ENCODE results near the gene PRXL2A. TPM values are rescaled to one million over a fixed set of nuclear protein-coding genes. Genes with fewer than 3 reads are reported as not detected.

The PRXL2A gene
- total and polyA plus RNA-seq, 2 of the 4 experiments (the other 2 are of a cell fraction): 0.90 to 0.92 TPM

DNA sequence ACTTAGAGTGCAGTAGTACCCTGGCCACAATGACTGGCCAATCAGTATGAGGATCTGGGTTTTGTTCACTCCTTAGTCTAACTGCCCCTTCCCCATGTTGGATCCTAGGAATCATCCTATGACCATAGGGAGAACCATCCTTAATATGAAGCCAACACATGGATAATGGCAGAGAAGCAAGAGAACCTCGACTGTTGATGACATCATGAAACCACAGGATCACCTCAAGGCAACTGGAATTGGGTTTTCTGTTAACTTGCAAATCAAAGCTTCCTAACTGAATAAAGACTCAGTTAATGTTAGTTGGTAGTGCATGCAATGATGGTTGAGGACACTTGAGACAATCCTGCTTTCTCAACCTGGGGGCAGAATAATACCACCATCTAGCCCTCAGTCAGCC lies 3.3 kb upstream of the PRXL2A start:
- Histone ChIP-seq H3K4me3 (ENCODE audit: insufficient read depth, low read depth, low read length) (no peak overlapping the region), H4K5ac (ENCODE audit: low read depth, low read length) (no peak overlapping the region), H3K9ac (ENCODE audit: low read depth, low read length) (no peak overlapping the region), H3K4ac (ENCODE audit: low read depth, low read length) (no peak overlapping the region), H3K23ac (ENCODE audit: low read depth, low read length) (no peak overlapping the region), H3K4me2 (ENCODE audit: low read depth, low read length) (no peak overlapping the region), H3K9me1 (ENCODE audit: insufficient read depth, low read length) (no peaks in the 10 kb centered on the region), H4K8ac (ENCODE audit: low read depth in 2 of 2, low read length in 2 of 2) (no peak overlapping the region), H3K36me3 (ENCODE audit: control insufficient read depth, insufficient read depth, low read length) (no peaks in the 10 kb centered on the region), H2AK9ac (replicated peaks; ENCODE audit: low read depth, low read length, poor library complexity) (no peak overlapping the region), H3K14ac (replicated peaks; ENCODE audit: low read depth, low read length) (no peak overlapping the region), H4K20me1 (ENCODE audit: insufficient read depth, low read length) (no peaks in the 10 kb centered on the region), H4K91ac (ENCODE audit: insufficient read depth, low read depth, low read length) (no peak overlapping the region), H3K18ac (ENCODE audit: low read depth, low read length) (no peak overlapping the region), H2AFZ (replicated peaks; ENCODE audit: low read length, poor library complexity) (no peak overlapping the region), H3K4me1 (ENCODE audit: control insufficient read depth, insufficient read depth, low read length) (no peaks in the 10 kb centered on the region), H3K56ac (ENCODE audit: extremely low read depth, insufficient read depth, low read length) (no peak overlapping the region), H2BK15ac (ENCODE audit: low read depth, low read length) (no peak overlapping the region), H3K27ac (ENCODE audit: insufficient read depth, low read length) (no peak overlapping the region), H2AK5ac (ENCODE audit: low read depth, low read length) (no peak overlapping the region), H2BK120ac (ENCODE audit: low read depth, low read length) (no peak overlapping the region), H3K27me3 (ENCODE audit: control insufficient read depth, insufficient read depth, low read length) (peaks cover 18% of the 10 kb centered on the region), H2BK20ac (ENCODE audit: low read depth, low read length) (no peak overlapping the region), H3K9me3 (ENCODE audit: control insufficient read depth, insufficient read depth, low read length) (no peaks in the 10 kb centered on the region), H2BK5ac (ENCODE audit: low read depth, low read length, poor library complexity, severe bottlenecking) (no peak overlapping the region), H3K79me1 (ENCODE audit: low read depth in 1 of 2, low read length in 2 of 2) (no peaks in the 10 kb centered on the region)
- dilution Hi-C loops (cut with HindIII; ENCODE audit: low sequenced_read_pairs, unreplicated experiment) (no loop called here), intact Hi-C loops (cut with micrococcal nuclease) (no loop called here), in situ Hi-C loops (cut with MboI; ENCODE audit: low sequenced_read_pairs) (no loop called here)
- ATAC-seq (ENCODE audit: low read depth): no peak
- no TSS peak for BruUV-seq (replicated peaks)
- no CpG with 5 or more reads among the region's 1 CpG for WGBS, 2 experiments (ENCODE audit: extremely low coverage in 2 of 2, insufficient read length in 1 of 2)
- POLR2A ChIA-PET (ENCODE audit: unreplicated experiment): no interaction called here
- DNase-seq: no peak
- CTCF ChIA-PET: interaction anchor here (1.4 kb wide), 1 partner anchor 27 kb away, joined by 6 read pairs; no protein-coding TSS in a partner anchor
- TF ChIP-seq FOS (IDR thresholded peaks at IDR 0.05; ENCODE audit: low read depth, low read length): no peak
- TF ChIP-seq SMC3 (IDR thresholded peaks at IDR 0.05; ENCODE audit: low read depth, low read length): no peak
- TF ChIP-seq NFE2L2 (IDR thresholded peaks at IDR 0.05; ENCODE audit: low read depth, low read length): no peak
- no peak for TF ChIP-seq RCOR1 (IDR thresholded peaks at IDR 0.05; ENCODE audit: insufficient replicate concordance, low read length)
- TF ChIP-seq MXI1 (IDR thresholded peaks at IDR 0.05; ENCODE audit: borderline replicate concordance, low read depth, low read length): no peak
- no peak for TF ChIP-seq CEBPB (IDR thresholded peaks at IDR 0.05; ENCODE audit: low read depth, low read length)
- no peak for TF ChIP-seq RFX5 (IDR thresholded peaks at IDR 0.05; ENCODE audit: low read depth, low read length)
- TF ChIP-seq BHLHE40 (IDR thresholded peaks at IDR 0.05; ENCODE audit: low read depth, low read length): no peak
- TF ChIP-seq, protein P1, sequence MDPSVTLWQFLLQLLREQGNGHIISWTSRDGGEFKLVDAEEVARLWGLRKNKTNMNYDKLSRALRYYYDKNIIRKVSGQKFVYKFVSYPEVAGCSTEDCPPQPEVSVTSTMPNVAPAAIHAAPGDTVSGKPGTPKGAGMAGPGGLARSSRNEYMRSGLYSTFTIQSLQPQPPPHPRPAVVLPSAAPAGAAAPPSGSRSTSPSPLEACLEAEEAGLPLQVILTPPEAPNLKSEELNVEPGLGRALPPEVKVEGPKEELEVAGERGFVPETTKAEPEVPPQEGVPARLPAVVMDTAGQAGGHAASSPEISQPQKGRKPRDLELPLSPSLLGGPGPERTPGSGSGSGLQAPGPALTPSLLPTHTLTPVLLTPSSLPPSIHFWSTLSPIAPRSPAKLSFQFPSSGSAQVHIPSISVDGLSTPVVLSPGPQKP (IDR thresholded peaks at IDR 0.05; ENCODE audit: borderline replicate concordance, low read depth, low read length): no peak
- no peak for TF ChIP-seq MAZ (IDR thresholded peaks at IDR 0.05; ENCODE audit: borderline replicate concordance, low read depth, low read length)
- TF ChIP-seq POLR2A (IDR thresholded peaks at IDR 0.05; ENCODE audit: low read depth, low read length): no peak
- TF ChIP-seq, protein P2, sequence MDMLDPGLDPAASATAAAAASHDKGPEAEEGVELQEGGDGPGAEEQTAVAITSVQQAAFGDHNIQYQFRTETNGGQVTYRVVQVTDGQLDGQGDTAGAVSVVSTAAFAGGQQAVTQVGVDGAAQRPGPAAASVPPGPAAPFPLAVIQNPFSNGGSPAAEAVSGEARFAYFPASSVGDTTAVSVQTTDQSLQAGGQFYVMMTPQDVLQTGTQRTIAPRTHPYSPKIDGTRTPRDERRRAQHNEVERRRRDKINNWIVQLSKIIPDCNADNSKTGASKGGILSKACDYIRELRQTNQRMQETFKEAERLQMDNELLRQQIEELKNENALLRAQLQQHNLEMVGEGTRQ (IDR thresholded peaks at IDR 0.05; ENCODE audit: low read depth, low read length): no peak
- TF ChIP-seq MAFK (IDR thresholded peaks at IDR 0.05; ENCODE audit: low read depth, low read length): no peak
- TF ChIP-seq, protein P3, sequence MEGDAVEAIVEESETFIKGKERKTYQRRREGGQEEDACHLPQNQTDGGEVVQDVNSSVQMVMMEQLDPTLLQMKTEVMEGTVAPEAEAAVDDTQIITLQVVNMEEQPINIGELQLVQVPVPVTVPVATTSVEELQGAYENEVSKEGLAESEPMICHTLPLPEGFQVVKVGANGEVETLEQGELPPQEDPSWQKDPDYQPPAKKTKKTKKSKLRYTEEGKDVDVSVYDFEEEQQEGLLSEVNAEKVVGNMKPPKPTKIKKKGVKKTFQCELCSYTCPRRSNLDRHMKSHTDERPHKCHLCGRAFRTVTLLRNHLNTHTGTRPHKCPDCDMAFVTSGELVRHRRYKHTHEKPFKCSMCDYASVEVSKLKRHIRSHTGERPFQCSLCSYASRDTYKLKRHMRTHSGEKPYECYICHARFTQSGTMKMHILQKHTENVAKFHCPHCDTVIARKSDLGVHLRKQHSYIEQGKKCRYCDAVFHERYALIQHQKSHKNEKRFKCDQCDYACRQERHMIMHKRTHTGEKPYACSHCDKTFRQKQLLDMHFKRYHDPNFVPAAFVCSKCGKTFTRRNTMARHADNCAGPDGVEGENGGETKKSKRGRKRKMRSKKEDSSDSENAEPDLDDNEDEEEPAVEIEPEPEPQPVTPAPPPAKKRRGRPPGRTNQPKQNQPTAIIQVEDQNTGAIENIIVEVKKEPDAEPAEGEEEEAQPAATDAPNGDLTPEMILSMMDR (conservative IDR thresholded peaks at IDR 0.05; ENCODE audit: low read depth, low read length): no peak
- no peak for TF ChIP-seq CHD1 (IDR thresholded peaks at IDR 0.05; ENCODE audit: low read depth, low read length)
- TF ChIP-seq RAD21 (IDR thresholded peaks at IDR 0.05; ENCODE audit: low read length): no peak

All from IMR-90 (cell line).